SK-N-SH treated with all-trans-retinoic acid at 6 μM for 48 hours (cell line): Measurements from ENCODE around the gene NAP1L4.

Source experiments
- ATAC-seq: fragments of 200-7000 bp; cut with Tn5 transposase; 3 replicates; pipeline ENCODE4 v1.9.1; 2020; ENCODE audit warnings: mild to moderate bottlenecking, moderate library complexity
- ARNTL ChIP-seq: fragments of 450-650 bp; formaldehyde crosslinking; IDR thresholded peaks from 2 replicates; pipeline ENCODE4 v1.5.0; 2020; ENCODE audit warnings: low read depth, mild to moderate bottlenecking, moderate library complexity, borderline replicate concordance
- BACH2 ChIP-seq: fragments of 250-450 bp; sonication (Bioruptor Pico); IDR thresholded peaks from 2 replicates; pipeline ENCODE4 v1.9.0; 2021; ENCODE audit warnings: mild to moderate bottlenecking, borderline replicate concordance
- CSDC2 ChIP-seq: fragments of 250-450 bp; sonication (Bioruptor Pico); IDR thresholded peaks from 2 replicates; pipeline ENCODE4 v1.5.0; 2020; ENCODE audit warnings: mild to moderate bottlenecking, moderate library complexity
- ESRRG ChIP-seq: fragments of 250-450 bp; sonication (Bioruptor Pico); IDR thresholded peaks from 2 replicates; pipeline ENCODE4 v1.6.1; 2021; ENCODE audit warnings: mild to moderate bottlenecking
- ISL1 ChIP-seq: fragments of 250-450 bp; sonication (Bioruptor Pico); IDR thresholded peaks from 2 replicates; pipeline ENCODE4 v2.1.2; 2022; ENCODE audit warnings: mild to moderate bottlenecking, moderate library complexity
- PATZ1 ChIP-seq: fragments of 250-450 bp; sonication (Bioruptor Pico); IDR thresholded peaks from 2 replicates; pipeline ENCODE4 v1.8.0; 2020; ENCODE audit warnings: mild to moderate bottlenecking, moderate library complexity, borderline replicate concordance
- PPARA ChIP-seq: fragments of 250-450 bp; sonication (Bioruptor Pico); IDR thresholded peaks from 2 replicates; pipeline ENCODE4 v1.5.0; 2020; ENCODE audit warnings: mild to moderate bottlenecking, borderline replicate concordance
- RARB ChIP-seq: fragments of 250-450 bp; sonication (Bioruptor Pico); IDR thresholded peaks from 2 replicates; pipeline ENCODE4 v1.8.0; 2021; ENCODE audit warnings: mild to moderate bottlenecking, moderate library complexity
- SNAI2 ChIP-seq: fragments of 250-450 bp; sonication (Bioruptor Pico); IDR thresholded peaks from 2 replicates; pipeline ENCODE4 v1.5.0; 2020; ENCODE audit warnings: mild to moderate bottlenecking, moderate library complexity
- TCF4 ChIP-seq: fragments of 250-450 bp; sonication (Bioruptor Pico); IDR thresholded peaks from 2 replicates; pipeline ENCODE4 v1.8.0; 2021; ENCODE audit warnings: mild to moderate bottlenecking, moderate library complexity, borderline replicate concordance
- TOX ChIP-seq: fragments of 250-450 bp; sonication (Bioruptor Pico); IDR thresholded peaks from 2 replicates; pipeline ENCODE4 v1.8.0; 2021; ENCODE audit warnings: mild to moderate bottlenecking, moderate library complexity, borderline replicate concordance
- ZC3H10 ChIP-seq: fragments of 250-450 bp; sonication (Bioruptor Pico); IDR thresholded peaks from 2 replicates; pipeline ENCODE4 v1.5.1; 2021; ENCODE audit warnings: mild to moderate bottlenecking, moderate library complexity
- ZFP30 ChIP-seq: fragments of 450-650 bp; formaldehyde crosslinking; IDR thresholded peaks from 2 replicates; pipeline ENCODE4 v1.5.0; 2022; ENCODE audit warnings: mild to moderate bottlenecking, moderate library complexity
- ZNF565 ChIP-seq: fragments of 450-650 bp; formaldehyde crosslinking; conservative IDR thresholded peaks from 2 replicates; pipeline ENCODE4 v1.5.0; 2020; ENCODE audit warnings: low read depth, mild to moderate bottlenecking, moderate library complexity
- ZNF70 ChIP-seq: fragments of 450-650 bp; formaldehyde crosslinking; IDR thresholded peaks from 2 replicates; pipeline ENCODE4 v1.5.0; 2020; ENCODE audit warnings: mild to moderate bottlenecking, moderate library complexity
- ZNF8 ChIP-seq: fragments of 450-650 bp; formaldehyde crosslinking; IDR thresholded peaks from 2 replicates; pipeline ENCODE4 v1.5.0; 2020; ENCODE audit warnings: mild to moderate bottlenecking, moderate library complexity
- TF ChIP-seq, protein P1 (sequence below): fragments of 250-450 bp; sonication (Bioruptor Pico); IDR thresholded peaks from 2 replicates; pipeline ENCODE4 v1.8.0; 2021; ENCODE audit warnings: low read depth, mild to moderate bottlenecking, moderate library complexity, borderline replicate concordance
- TF ChIP-seq, protein P2 (sequence below): fragments of 250-450 bp; sonication (Bioruptor Pico); IDR thresholded peaks from 2 replicates; pipeline ENCODE4 v1.5.0; 2020; ENCODE audit warnings: mild to moderate bottlenecking, moderate library complexity
- TF ChIP-seq, protein P3 (sequence below): fragments of 250-450 bp; sonication (Bioruptor Pico); IDR thresholded peaks from 2 replicates; pipeline ENCODE4 v1.5.1; 2020; ENCODE audit warnings: low read depth, mild to moderate bottlenecking, moderate library complexity
- TF ChIP-seq, protein P4 (sequence below): fragments of 250-450 bp; sonication (Bioruptor Pico); IDR thresholded peaks from 2 replicates; pipeline ENCODE4 v1.5.1; 2021; ENCODE audit warnings: mild to moderate bottlenecking, moderate library complexity

The NAP1L4 gene

DNA sequence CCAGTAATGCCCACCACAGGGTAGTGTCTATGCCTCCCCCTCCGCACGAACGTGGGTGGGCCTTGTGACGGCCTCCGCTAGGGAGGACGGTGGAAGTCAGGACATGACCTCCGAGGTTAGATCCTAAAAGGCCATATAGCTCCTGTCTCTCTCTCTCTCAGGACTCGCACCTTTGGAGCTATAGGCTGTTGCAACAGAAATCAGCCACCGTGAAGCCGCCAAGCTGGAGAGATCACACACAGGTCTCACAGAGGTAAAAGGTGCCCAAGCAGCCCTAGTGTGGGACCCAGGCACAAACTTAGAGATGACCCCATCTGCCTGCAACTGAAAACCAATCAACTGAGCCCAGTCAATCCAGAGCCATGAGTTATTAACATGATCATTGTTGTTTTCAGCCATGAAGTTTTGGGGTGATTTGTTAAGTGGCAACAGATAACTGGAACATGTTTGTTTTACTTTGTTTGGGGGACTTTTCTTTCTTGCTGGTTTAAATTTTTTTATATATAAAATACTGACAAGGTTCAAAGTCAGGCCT lies 7.4 kb upstream of the NAP1L4 start:
- ATAC-seq: no peak
- no peak for TF ChIP-seq PATZ1 (CRISPR knock-in tag)

- no peak for ATAC-seq
- TF ChIP-seq, protein P1, sequence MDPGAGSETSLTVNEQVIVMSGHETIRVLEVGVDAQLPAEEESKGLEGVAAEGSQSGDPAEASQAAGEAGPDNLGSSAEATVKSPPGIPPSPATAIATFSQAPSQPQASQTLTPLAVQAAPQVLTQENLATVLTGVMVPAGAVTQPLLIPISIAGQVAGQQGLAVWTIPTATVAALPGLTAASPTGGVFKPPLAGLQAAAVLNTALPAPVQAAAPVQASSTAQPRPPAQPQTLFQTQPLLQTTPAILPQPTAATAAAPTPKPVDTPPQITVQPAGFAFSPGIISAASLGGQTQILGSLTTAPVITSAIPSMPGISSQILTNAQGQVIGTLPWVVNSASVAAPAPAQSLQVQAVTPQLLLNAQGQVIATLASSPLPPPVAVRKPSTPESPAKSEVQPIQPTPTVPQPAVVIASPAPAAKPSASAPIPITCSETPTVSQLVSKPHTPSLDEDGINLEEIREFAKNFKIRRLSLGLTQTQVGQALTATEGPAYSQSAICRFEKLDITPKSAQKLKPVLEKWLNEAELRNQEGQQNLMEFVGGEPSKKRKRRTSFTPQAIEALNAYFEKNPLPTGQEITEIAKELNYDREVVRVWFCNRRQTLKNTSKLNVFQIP (CRISPR knock-in tag): no peak
- TF ChIP-seq CSDC2 (no peak), ARNTL (CRISPR knock-in tag) (no peak), ZNF70 (CRISPR knock-in tag) (no peak), TCF4 (CRISPR knock-in tag) (no peak), ZNF8 (no peak), RARB (CRISPR knock-in tag) (no peak), TOX (CRISPR knock-in tag) (no peak), ZFP30 (CRISPR knock-in tag) (no peak), SNAI2 (CRISPR knock-in tag) (no peak), ZNF565 (CRISPR knock-in tag) (no peak), ESRRG (no peak), BACH2 (no peak), ISL1 (no peak), PPARA (CRISPR knock-in tag) (no peak)
- TF ChIP-seq, protein P2, sequence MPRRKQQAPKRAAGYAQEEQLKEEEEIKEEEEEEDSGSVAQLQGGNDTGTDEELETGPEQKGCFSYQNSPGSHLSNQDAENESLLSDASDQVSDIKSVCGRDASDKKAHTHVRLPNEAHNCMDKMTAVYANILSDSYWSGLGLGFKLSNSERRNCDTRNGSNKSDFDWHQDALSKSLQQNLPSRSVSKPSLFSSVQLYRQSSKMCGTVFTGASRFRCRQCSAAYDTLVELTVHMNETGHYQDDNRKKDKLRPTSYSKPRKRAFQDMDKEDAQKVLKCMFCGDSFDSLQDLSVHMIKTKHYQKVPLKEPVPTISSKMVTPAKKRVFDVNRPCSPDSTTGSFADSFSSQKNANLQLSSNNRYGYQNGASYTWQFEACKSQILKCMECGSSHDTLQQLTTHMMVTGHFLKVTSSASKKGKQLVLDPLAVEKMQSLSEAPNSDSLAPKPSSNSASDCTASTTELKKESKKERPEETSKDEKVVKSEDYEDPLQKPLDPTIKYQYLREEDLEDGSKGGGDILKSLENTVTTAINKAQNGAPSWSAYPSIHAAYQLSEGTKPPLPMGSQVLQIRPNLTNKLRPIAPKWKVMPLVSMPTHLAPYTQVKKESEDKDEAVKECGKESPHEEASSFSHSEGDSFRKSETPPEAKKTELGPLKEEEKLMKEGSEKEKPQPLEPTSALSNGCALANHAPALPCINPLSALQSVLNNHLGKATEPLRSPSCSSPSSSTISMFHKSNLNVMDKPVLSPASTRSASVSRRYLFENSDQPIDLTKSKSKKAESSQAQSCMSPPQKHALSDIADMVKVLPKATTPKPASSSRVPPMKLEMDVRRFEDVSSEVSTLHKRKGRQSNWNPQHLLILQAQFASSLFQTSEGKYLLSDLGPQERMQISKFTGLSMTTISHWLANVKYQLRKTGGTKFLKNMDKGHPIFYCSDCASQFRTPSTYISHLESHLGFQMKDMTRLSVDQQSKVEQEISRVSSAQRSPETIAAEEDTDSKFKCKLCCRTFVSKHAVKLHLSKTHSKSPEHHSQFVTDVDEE (CRISPR knock-in tag): no peak
These were observed 6.1 kb upstream of the NAP1L4 start for GRCh38 chr11:2998073-2998850.

- TF ChIP-seq, protein P3, sequence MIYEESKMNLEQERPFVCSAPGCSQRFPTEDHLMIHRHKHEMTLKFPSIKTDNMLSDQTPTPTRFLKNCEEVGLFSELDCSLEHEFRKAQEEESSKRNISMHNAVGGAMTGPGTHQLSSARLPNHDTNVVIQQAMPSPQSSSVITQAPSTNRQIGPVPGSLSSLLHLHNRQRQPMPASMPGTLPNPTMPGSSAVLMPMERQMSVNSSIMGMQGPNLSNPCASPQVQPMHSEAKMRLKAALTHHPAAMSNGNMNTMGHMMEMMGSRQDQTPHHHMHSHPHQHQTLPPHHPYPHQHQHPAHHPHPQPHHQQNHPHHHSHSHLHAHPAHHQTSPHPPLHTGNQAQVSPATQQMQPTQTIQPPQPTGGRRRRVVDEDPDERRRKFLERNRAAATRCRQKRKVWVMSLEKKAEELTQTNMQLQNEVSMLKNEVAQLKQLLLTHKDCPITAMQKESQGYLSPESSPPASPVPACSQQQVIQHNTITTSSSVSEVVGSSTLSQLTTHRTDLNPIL: no peak
- TF ChIP-seq, protein P4, sequence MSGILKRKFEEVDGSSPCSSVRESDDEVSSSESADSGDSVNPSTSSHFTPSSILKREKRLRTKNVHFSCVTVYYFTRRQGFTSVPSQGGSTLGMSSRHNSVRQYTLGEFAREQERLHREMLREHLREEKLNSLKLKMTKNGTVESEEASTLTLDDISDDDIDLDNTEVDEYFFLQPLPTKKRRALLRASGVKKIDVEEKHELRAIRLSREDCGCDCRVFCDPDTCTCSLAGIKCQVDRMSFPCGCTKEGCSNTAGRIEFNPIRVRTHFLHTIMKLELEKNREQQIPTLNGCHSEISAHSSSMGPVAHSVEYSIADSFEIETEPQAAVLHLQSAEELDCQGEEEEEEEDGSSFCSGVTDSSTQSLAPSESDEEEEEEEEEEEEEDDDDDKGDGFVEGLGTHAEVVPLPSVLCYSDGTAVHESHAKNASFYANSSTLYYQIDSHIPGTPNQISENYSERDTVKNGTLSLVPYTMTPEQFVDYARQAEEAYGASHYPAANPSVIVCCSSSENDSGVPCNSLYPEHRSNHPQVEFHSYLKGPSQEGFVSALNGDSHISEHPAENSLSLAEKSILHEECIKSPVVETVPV (CRISPR knock-in tag): no peak
- TF ChIP-seq ARNTL (CRISPR knock-in tag) (no peak), ZC3H10 (CRISPR knock-in tag) (no peak)
- TF ChIP-seq, protein P2 (CRISPR knock-in tag): no peak
- no peak for ATAC-seq
These were observed 5.3 kb upstream of the NAP1L4 start for GRCh38 chr11:2997406-2997805.
